WTC11 (cell line): ENCODE results near the gene RARB. TPM values are rescaled to one million over a fixed set of nuclear protein-coding genes. Genes with fewer than 3 reads are reported as not detected.

Experiments used
- ATAC-seq: fragments of 200-7000 bp; cut with Tn5 transposase; 2 replicates; pipeline ENCODE4 v1.10.0; 2021; ENCODE audit warnings: mild to moderate bottlenecking, moderate library complexity
- CTCF ChIA-PET: fragments of 300-600 bp; sonication (Branson Sonifier 250); formaldehyde crosslinking; loops from one replicate; lab custom pipeline; 2021; ENCODE audit warnings: antibody characterized with exemption; lab: Charles Lee
- POLR2A ChIA-PET: fragments of 350-600 bp; sonication (Branson Sonifier 250); formaldehyde crosslinking; loops from one replicate; lab custom pipeline; 2021; ENCODE audit warnings: antibody characterized with exemption; lab: Charles Lee
- DNase-seq: peaks from one replicate; pipeline ENCODE4 v3.0.0; 2021; ENCODE audit warnings: low spot score
- H3K27ac Mint-ChIP-seq: 2 replicates; pipeline ENCODE4 v1.8.0; 2021; ENCODE audit warnings: mixed read lengths
- H3K27me3 Mint-ChIP-seq: 2 replicates; pipeline ENCODE4 v1.8.0; 2021; ENCODE audit warnings: low read depth, mild to moderate bottlenecking, moderate library complexity, mixed read lengths
- H3K36me3 Mint-ChIP-seq: 2 replicates; pipeline ENCODE4 v1.8.0; 2021; ENCODE audit warnings: mixed read lengths
- H3K4me1 Mint-ChIP-seq: 2 replicates; pipeline ENCODE4 v1.8.0; 2022; ENCODE audit warnings: mixed read lengths
- H3K4me3 Mint-ChIP-seq: 2 replicates; pipeline ENCODE4 v1.8.0; 2021; ENCODE audit warnings: mild to moderate bottlenecking, moderate library complexity, mixed read lengths
- H3K9me3 Mint-ChIP-seq: 2 replicates; pipeline ENCODE4 v1.8.0; 2021; ENCODE audit warnings: mixed read lengths
- EMX1 ChIP-seq: fragments of 250-450 bp; sonication (Bioruptor Pico); IDR thresholded peaks from 2 replicates; pipeline ENCODE4 v1.8.0; 2021; ENCODE audit warnings: mild to moderate bottlenecking
- FOXJ3 ChIP-seq: sonication (generic); formaldehyde crosslinking; IDR thresholded peaks from 2 replicates; pipeline ENCODE4 v1.9.0; 2021; ENCODE audit warnings: missing genetic modification reagents, mild to moderate bottlenecking, borderline replicate concordance
- KAT7 ChIP-seq: sonication (generic); formaldehyde crosslinking; IDR thresholded peaks from 2 replicates; pipeline ENCODE4 v1.8.1; 2023; ENCODE audit warnings: missing genetic modification reagents, mild to moderate bottlenecking, borderline replicate concordance
- NFATC4 ChIP-seq: fragments of 250-450 bp; sonication (Bioruptor Pico); IDR thresholded peaks from 2 replicates; pipeline ENCODE4 v1.9.0; 2021; ENCODE audit warnings: mild to moderate bottlenecking
- NR3C1 ChIP-seq: sonication (generic); formaldehyde crosslinking; conservative IDR thresholded peaks from 2 replicates; pipeline ENCODE4 v1.8.1; 2023; ENCODE audit warnings: low read depth, mild to moderate bottlenecking, missing genetic modification reagents
- TEAD4 ChIP-seq: sonication (generic); formaldehyde crosslinking; IDR thresholded peaks from 2 replicates; pipeline ENCODE4 v1.8.0; 2022; ENCODE audit warnings: mild to moderate bottlenecking, missing genetic modification reagents
- ZNF671 ChIP-seq: fragments of 250-450 bp; sonication (Bioruptor Pico); IDR thresholded peaks from 2 replicates; pipeline ENCODE4 v1.8.0; 2021; ENCODE audit warnings: mild to moderate bottlenecking
- total RNA-seq: library from RNA; stranded (reverse); gene quantifications from 3 replicates; pipeline ENCODE4 v1.2.3, GENCODE V29; 2021
- TF ChIP-seq, protein P1 (sequence below): sonication (generic); formaldehyde crosslinking; IDR thresholded peaks from 2 replicates; pipeline ENCODE4 v1.8.1; 2023; ENCODE audit warnings: mild to moderate bottlenecking, missing genetic modification reagents, moderate library complexity
- TF ChIP-seq, protein P2 (sequence below): sonication (generic); formaldehyde crosslinking; IDR thresholded peaks from 2 replicates; pipeline ENCODE4 v1.8.0; 2022; ENCODE audit warnings: mild to moderate bottlenecking, missing genetic modification reagents
- TF ChIP-seq, protein P3 (sequence below): fragments of 250-450 bp; sonication (Bioruptor Pico); IDR thresholded peaks from 2 replicates; pipeline ENCODE4 v1.8.0; 2021; ENCODE audit warnings: mild to moderate bottlenecking
- TF ChIP-seq, protein P4 (sequence below): sonication (generic); formaldehyde crosslinking; IDR thresholded peaks from 2 replicates; pipeline ENCODE4 v1.8.1; 2022; ENCODE audit warnings: low read depth, missing genetic modification reagents, borderline replicate concordance
- TF ChIP-seq, protein P5 (sequence below): fragments of 250-450 bp; sonication (Bioruptor Pico); IDR thresholded peaks from 2 replicates; pipeline ENCODE4 v1.9.0; 2021; ENCODE audit warnings: mild to moderate bottlenecking
- TF ChIP-seq, protein P6 (sequence below): sonication (generic); formaldehyde crosslinking; IDR thresholded peaks from 2 replicates; pipeline ENCODE4 v1.8.1; 2022; ENCODE audit warnings: mild to moderate bottlenecking, missing genetic modification reagents, moderate library complexity, borderline replicate concordance
- TF ChIP-seq, protein P7 (sequence below): sonication (generic); formaldehyde crosslinking; IDR thresholded peaks from 2 replicates; pipeline ENCODE4 v1.8.1; 2023; ENCODE audit warnings: mild to moderate bottlenecking, missing genetic modification reagents

Gene RARB
- total RNA-seq, 1 experiment from 2014 or later, result not detected

DNA sequence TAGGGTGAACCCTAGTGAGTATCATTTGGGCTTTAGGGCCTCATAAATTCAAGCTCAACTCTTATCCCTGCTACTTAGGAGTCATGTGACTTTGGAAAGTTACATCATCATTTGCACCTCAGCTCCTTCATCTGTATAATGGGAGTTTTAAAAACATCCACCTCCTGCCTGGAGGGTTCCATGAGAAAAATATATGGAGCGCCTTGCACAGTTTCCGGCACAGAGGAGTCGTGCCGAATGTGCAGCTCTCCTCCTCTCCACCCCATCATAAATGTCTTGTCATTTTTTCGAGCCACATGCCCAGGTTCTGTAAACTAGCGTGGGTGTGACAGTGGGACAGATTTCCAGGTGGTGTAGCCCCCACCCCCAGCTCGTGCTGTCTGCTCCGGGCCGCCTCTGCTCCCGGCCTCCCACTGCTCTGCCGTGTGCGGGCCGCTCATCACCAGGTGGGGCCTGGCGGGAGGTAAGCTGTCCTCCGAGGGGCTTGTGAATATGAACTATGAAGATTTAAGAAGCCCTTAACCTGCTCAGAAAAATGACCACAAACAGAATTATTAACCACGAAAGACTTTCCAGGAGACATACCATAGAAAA, 146.2 kb downstream of the RARB start (continued):
- TF ChIP-seq, protein P1, sequence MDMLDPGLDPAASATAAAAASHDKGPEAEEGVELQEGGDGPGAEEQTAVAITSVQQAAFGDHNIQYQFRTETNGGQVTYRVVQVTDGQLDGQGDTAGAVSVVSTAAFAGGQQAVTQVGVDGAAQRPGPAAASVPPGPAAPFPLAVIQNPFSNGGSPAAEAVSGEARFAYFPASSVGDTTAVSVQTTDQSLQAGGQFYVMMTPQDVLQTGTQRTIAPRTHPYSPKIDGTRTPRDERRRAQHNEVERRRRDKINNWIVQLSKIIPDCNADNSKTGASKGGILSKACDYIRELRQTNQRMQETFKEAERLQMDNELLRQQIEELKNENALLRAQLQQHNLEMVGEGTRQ (CRISPR knock-in tag), result no peak
- TF ChIP-seq NFATC4 (CRISPR knock-in tag) (no peak), ZNF671 (CRISPR knock-in tag) (no peak), KAT7 (CRISPR knock-in tag) (no peak), TEAD4 (no peak), NR3C1 (no peak), EMX1 (no peak)
- TF ChIP-seq, protein P2, sequence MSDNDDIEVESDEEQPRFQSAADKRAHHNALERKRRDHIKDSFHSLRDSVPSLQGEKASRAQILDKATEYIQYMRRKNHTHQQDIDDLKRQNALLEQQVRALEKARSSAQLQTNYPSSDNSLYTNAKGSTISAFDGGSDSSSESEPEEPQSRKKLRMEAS, result no peak
- TF ChIP-seq, protein P3, sequence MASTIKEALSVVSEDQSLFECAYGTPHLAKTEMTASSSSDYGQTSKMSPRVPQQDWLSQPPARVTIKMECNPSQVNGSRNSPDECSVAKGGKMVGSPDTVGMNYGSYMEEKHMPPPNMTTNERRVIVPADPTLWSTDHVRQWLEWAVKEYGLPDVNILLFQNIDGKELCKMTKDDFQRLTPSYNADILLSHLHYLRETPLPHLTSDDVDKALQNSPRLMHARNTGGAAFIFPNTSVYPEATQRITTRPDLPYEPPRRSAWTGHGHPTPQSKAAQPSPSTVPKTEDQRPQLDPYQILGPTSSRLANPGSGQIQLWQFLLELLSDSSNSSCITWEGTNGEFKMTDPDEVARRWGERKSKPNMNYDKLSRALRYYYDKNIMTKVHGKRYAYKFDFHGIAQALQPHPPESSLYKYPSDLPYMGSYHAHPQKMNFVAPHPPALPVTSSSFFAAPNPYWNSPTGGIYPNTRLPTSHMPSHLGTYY (CRISPR knock-in tag), result no peak
- TF ChIP-seq, protein P4, sequence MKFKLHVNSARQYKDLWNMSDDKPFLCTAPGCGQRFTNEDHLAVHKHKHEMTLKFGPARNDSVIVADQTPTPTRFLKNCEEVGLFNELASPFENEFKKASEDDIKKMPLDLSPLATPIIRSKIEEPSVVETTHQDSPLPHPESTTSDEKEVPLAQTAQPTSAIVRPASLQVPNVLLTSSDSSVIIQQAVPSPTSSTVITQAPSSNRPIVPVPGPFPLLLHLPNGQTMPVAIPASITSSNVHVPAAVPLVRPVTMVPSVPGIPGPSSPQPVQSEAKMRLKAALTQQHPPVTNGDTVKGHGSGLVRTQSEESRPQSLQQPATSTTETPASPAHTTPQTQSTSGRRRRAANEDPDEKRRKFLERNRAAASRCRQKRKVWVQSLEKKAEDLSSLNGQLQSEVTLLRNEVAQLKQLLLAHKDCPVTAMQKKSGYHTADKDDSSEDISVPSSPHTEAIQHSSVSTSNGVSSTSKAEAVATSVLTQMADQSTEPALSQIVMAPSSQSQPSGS, result no peak
- TF ChIP-seq, protein P5, sequence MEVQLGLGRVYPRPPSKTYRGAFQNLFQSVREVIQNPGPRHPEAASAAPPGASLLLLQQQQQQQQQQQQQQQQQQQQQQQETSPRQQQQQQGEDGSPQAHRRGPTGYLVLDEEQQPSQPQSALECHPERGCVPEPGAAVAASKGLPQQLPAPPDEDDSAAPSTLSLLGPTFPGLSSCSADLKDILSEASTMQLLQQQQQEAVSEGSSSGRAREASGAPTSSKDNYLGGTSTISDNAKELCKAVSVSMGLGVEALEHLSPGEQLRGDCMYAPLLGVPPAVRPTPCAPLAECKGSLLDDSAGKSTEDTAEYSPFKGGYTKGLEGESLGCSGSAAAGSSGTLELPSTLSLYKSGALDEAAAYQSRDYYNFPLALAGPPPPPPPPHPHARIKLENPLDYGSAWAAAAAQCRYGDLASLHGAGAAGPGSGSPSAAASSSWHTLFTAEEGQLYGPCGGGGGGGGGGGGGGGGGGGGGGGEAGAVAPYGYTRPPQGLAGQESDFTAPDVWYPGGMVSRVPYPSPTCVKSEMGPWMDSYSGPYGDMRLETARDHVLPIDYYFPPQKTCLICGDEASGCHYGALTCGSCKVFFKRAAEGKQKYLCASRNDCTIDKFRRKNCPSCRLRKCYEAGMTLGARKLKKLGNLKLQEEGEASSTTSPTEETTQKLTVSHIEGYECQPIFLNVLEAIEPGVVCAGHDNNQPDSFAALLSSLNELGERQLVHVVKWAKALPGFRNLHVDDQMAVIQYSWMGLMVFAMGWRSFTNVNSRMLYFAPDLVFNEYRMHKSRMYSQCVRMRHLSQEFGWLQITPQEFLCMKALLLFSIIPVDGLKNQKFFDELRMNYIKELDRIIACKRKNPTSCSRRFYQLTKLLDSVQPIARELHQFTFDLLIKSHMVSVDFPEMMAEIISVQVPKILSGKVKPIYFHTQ (CRISPR knock-in tag), result no peak
- TF ChIP-seq, protein P6, sequence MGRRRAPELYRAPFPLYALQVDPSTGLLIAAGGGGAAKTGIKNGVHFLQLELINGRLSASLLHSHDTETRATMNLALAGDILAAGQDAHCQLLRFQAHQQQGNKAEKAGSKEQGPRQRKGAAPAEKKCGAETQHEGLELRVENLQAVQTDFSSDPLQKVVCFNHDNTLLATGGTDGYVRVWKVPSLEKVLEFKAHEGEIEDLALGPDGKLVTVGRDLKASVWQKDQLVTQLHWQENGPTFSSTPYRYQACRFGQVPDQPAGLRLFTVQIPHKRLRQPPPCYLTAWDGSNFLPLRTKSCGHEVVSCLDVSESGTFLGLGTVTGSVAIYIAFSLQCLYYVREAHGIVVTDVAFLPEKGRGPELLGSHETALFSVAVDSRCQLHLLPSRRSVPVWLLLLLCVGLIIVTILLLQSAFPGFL (CRISPR knock-in tag), result no peak
- TF ChIP-seq, all 79 proteins: peak for 0

DNA sequence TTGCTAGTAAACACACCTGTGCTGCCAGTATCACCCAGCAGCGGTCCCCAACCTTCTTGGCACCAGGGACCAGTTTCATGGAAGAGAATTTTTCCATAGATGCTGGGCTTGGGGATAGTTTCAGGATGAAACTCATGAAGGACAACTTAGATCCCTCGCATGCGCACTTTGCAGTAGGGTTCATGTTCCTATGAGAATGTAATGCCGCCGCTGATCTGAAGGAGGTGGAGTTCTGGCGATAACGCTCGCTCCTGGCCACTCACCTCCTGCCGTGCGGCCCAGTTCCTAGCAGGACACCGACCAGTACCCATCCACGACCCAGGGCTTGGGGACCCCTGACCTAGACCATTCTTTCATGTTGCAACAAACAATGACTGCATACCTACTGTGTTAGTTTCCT, 146.9 kb downstream of the RARB start:
- Mint-ChIP-seq H3K27ac (no peak overlapping the region), H3K4me1 (peaks cover 9% of the 10 kb centered on the region), H3K4me3 (no peak overlapping the region), H3K27me3 (no peaks in the 10 kb centered on the region), H3K9me3 (0 out of 2 replicates have a peak, but pooled peaks cover 4% of the 10 kb centered on the region), H3K36me3 (no peaks in the 10 kb centered on the region)
- CTCF ChIA-PET, result interaction anchor here (0.6 kb wide), 2 partner anchors 47 to 997 kb away, joined by 3 read pairs; no protein-coding TSS in a partner anchor
- ATAC-seq (no peak), DNase-seq (no peak)
- POLR2A ChIA-PET, result no interaction called here
- no peak for TF ChIP-seq FOXJ3 (CRISPR knock-in tag)
- TF ChIP-seq, protein P6 (CRISPR knock-in tag), result no peak
- TF ChIP-seq, protein P7, sequence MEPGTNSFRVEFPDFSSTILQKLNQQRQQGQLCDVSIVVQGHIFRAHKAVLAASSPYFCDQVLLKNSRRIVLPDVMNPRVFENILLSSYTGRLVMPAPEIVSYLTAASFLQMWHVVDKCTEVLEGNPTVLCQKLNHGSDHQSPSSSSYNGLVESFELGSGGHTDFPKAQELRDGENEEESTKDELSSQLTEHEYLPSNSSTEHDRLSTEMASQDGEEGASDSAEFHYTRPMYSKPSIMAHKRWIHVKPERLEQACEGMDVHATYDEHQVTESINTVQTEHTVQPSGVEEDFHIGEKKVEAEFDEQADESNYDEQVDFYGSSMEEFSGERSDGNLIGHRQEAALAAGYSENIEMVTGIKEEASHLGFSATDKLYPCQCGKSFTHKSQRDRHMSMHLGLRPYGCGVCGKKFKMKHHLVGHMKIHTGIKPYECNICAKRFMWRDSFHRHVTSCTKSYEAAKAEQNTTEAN (CRISPR knock-in tag), result no peak
- TF ChIP-seq ZNF671 (CRISPR knock-in tag), result no peak
